Hepatocyte (in vitro differentiated cells): ENCODE measurements around the gene KIAA0753.

Experiments
- CTCF ChIP-seq: fragments of 200-600 bp; sonication (generic); IDR thresholded peaks from 2 replicates; pipeline ENCODE4 v1.5.1; 2016; ENCODE audit warnings: antibody characterized with exemption, mild to moderate bottlenecking; ENCODE audit not compliant: poor library complexity
- EZH2 ChIP-seq: fragments of 200-600 bp; sonication (generic); IDR thresholded peaks from 2 replicates; pipeline ENCODE4 v1.6.1; 2016; ENCODE audit warnings: antibody characterized with exemption, mild to moderate bottlenecking, borderline replicate concordance
- EZH2phosphoT487 ChIP-seq: fragments of 200-600 bp; sonication (generic); IDR thresholded peaks from one replicate; pipeline ENCODE4 v1.6.1; 2018; ENCODE audit warnings: antibody characterized with exemption, mild to moderate bottlenecking, low read depth, moderate library complexity; ENCODE audit not compliant: unreplicated experiment, severe bottlenecking

- TF ChIP-seq CTCF: no peak
- TF ChIP-seq EZH2: no peak
- TF ChIP-seq EZH2phosphoT487: no peak
These were observed 35.4 kb downstream of the KIAA0753 start for GRCh38 chr17:6605142-6605541.
